ENCODE results near the gene TIMM13. TPM values are rescaled to one million over a fixed set of nuclear protein-coding genes. Genes with fewer than 3 reads are reported as not detected.
"Not testable (repeated sequence)": the region's sequence is repeated elsewhere in the genome, so short reads cannot be mapped to it uniquely, and the experiment has no call there.

The TIMM13 gene
- total RNA-seq, 1 experiment from 2014 or later: 129 TPM

DNA sequence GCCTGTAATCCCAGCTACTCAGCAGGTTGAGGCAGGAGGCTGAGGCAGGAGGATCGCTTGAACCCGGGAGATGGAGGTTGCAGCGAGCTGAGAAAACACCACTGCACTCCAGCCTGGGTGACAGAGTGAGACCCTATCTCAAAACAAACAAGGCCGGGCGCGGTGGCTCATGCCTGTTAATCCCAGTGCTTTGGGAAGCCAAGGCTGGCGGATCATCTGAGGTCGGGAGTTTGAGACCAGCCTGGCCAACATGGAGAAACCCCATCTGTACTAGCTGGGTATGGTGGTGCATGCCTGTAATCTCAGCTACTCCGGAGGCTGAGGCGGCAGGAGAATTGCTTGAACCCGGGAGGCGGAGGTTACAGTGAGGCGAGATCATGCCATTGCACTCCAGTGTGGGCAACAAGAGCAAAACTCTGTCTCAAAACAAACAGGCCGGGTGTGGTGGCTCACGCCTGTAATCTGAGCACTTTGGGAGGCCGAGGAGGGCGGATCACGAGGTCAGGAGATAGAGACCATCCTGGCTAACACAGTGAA lies 32.0 kb downstream of the TIMM13 start:
- DNase-seq; POLR2A ChIA-PET (ENCODE audit: unreplicated experiment); H3K4me3 ChIP-seq (ENCODE audit: low read length); H3K9ac ChIP-seq (ENCODE audit: low read length); H3K4me2 ChIP-seq (ENCODE audit: low read length); BruUV-seq (replicated peaks); H2AFZ ChIP-seq (ENCODE audit: low read length); H3K27ac ChIP-seq (ENCODE audit: low read length); H3F3A ChIP-seq (ENCODE audit: low read length, unreplicated experiment); intact Hi-C loops (cut with micrococcal nuclease); H3K9me3 ChIP-seq (ENCODE audit: low read length); H3K9me2 ChIP-seq (replicated peaks; ENCODE audit: low read length); H3K79me2 ChIP-seq (ENCODE audit: low read length); H4K20me1 ChIP-seq (ENCODE audit: low read length); H3K27me3 ChIP-seq (ENCODE audit: low read length); H3K36me3 ChIP-seq (ENCODE audit: low read depth, low read length); H3K4me1 ChIP-seq (ENCODE audit: insufficient read depth, low read length): not testable (repeated sequence)
- CTCF ChIA-PET: interaction anchor here (0.6 kb wide), 1 partner anchor 354 kb away, joined by 3 read pairs; no protein-coding TSS in a partner anchor
- peak; percentile 38 for ATAC-seq

DNA sequence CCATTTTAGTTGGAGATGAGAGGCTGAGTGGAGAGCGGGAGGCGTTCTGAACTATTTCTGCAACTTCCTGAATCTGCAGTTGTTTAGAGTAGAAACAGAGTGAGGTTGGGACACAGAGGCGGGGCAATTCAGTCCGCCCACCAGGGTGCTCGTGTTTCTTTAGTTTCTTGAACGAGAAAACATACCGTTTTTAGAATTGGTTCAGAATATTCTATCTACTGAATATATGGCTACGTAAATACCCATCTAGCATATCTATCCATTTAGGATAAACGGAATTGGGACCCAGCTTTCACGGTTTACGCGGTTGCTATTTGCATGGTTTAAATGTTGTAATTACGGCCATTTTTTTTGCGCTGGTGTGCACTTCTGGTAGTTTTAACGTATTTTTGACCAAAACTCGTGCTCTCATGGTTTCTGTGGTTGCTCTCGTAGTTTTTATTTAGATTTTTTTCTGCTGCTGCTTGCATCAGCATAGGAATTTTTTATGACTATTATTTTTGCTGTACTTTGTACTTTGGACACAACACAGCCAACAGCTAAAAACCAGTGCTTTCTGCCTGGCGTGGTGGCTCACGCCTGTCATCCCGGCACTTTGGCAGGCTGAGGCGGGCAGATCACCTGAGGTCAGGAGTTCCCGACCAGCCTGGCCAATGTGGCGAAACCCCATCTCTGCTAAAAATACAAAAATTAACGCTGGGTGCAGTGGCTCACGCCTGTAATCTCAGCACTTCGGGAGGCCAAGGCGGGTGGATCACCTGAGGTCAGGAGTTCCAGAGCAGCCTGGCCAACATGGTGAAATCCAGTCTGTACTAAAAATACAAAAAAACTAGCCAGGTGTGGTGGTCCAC lies 32.7 kb downstream of the TIMM13 start:
- H3K4me3 ChIP-seq (ENCODE audit: low read length): no peak overlapping the region
- BruUV-seq (replicated peaks): no TSS peak
- H3K9ac ChIP-seq (ENCODE audit: low read length): no peak overlapping the region
- ATAC-seq (no peak), DNase-seq (no peak)
- CTCF ChIA-PET: no interaction called here
- TF ChIP-seq EZH2phosphoT487 (IDR thresholded peaks at IDR 0.05; ENCODE audit: borderline replicate concordance, low read length): no peak
- TF ChIP-seq, protein P1, sequence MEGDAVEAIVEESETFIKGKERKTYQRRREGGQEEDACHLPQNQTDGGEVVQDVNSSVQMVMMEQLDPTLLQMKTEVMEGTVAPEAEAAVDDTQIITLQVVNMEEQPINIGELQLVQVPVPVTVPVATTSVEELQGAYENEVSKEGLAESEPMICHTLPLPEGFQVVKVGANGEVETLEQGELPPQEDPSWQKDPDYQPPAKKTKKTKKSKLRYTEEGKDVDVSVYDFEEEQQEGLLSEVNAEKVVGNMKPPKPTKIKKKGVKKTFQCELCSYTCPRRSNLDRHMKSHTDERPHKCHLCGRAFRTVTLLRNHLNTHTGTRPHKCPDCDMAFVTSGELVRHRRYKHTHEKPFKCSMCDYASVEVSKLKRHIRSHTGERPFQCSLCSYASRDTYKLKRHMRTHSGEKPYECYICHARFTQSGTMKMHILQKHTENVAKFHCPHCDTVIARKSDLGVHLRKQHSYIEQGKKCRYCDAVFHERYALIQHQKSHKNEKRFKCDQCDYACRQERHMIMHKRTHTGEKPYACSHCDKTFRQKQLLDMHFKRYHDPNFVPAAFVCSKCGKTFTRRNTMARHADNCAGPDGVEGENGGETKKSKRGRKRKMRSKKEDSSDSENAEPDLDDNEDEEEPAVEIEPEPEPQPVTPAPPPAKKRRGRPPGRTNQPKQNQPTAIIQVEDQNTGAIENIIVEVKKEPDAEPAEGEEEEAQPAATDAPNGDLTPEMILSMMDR (conservative IDR thresholded peaks at IDR 0.05; ENCODE audit: low read depth, low read length): no peak
- TF ChIP-seq EZH2 (IDR thresholded peaks at IDR 0.05; ENCODE audit: low read length, unreplicated experiment): no peak
- no peaks in the 10 kb centered on the region for H3K9me2 ChIP-seq (replicated peaks; ENCODE audit: low read length)
- H3K4me2 ChIP-seq (ENCODE audit: low read length): no peak overlapping the region
- no peaks in the 10 kb centered on the region for H3K9me3 ChIP-seq (ENCODE audit: low read length)
- no peak overlapping the region for H2AFZ ChIP-seq (ENCODE audit: low read length)
- H3K27me3 ChIP-seq (ENCODE audit: low read length): no peaks in the 10 kb centered on the region
- H3K36me3 ChIP-seq (ENCODE audit: low read depth, low read length): no peaks in the 10 kb centered on the region
- H3K79me2 ChIP-seq (ENCODE audit: low read length): no peaks in the 10 kb centered on the region
- intact Hi-C loops (cut with micrococcal nuclease): no loop called here
- H3F3A ChIP-seq (ENCODE audit: low read length, unreplicated experiment): no peaks in the 10 kb centered on the region
- POLR2A ChIA-PET (ENCODE audit: unreplicated experiment): no interaction called here
- H3K4me1 ChIP-seq (ENCODE audit: insufficient read depth, low read length): no peaks in the 10 kb centered on the region
- no peaks in the 10 kb centered on the region for H4K20me1 ChIP-seq (ENCODE audit: low read length)
- no peak overlapping the region for H3K27ac ChIP-seq (ENCODE audit: low read length)

DNA sequence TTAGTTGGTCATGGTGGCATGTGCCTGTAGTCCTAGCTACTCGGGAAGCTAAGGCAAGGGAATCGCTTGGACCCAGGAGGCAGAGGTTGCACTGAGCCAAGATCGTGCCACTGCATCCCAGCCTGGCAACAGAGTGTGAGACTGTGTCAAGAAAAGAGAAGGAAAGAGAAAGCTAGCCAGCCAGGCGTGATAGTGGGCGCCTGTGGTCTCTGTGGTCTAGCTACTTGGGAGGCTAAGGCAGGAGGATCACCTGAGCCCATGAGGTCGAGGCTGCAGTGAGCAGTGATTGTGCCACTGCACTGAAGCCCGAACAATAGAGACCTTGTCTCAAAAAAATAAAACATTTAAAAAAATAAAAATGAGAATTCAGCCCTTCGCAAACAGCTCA lies 33.3 kb downstream of the TIMM13 start:
- H3K9me3 ChIP-seq (ENCODE audit: low read length): no peaks in the 10 kb centered on the region
- intact Hi-C loops (cut with micrococcal nuclease): no loop called here
- no peak for ATAC-seq
- no peaks in the 10 kb centered on the region for H3K9me2 ChIP-seq (replicated peaks; ENCODE audit: low read length)
- H3K4me3 ChIP-seq (ENCODE audit: low read length): no peak overlapping the region
- no TSS peak for BruUV-seq (replicated peaks)
- H3F3A ChIP-seq (ENCODE audit: low read length, unreplicated experiment): no peaks in the 10 kb centered on the region
- TF ChIP-seq EZH2 (IDR thresholded peaks at IDR 0.05; ENCODE audit: low read length, unreplicated experiment): no peak
- no peak for TF ChIP-seq EZH2phosphoT487 (IDR thresholded peaks at IDR 0.05; ENCODE audit: borderline replicate concordance, low read length)
- TF ChIP-seq, protein P1 (conservative IDR thresholded peaks at IDR 0.05; ENCODE audit: low read depth, low read length): no peak
- no peaks in the 10 kb centered on the region for H3K36me3 ChIP-seq (ENCODE audit: low read depth, low read length)
- ChIA-PET POLR2A (ENCODE audit: unreplicated experiment) (no interaction called here), CTCF (interaction anchor here (0.6 kb wide), 1 partner anchor 10 kb away, joined by 4 read pairs; no protein-coding TSS in a partner anchor)
- no peaks in the 10 kb centered on the region for H3K4me1 ChIP-seq (ENCODE audit: insufficient read depth, low read length)
- H4K20me1 ChIP-seq (ENCODE audit: low read length): no peaks in the 10 kb centered on the region
- H3K9ac ChIP-seq (ENCODE audit: low read length): no peak overlapping the region
- H2AFZ ChIP-seq (ENCODE audit: low read length): no peak overlapping the region
- no peaks in the 10 kb centered on the region for H3K27me3 ChIP-seq (ENCODE audit: low read length)
- H3K27ac ChIP-seq (ENCODE audit: low read length): no peak overlapping the region
- no peaks in the 10 kb centered on the region for H3K79me2 ChIP-seq (ENCODE audit: low read length)
- no peak overlapping the region for H3K4me2 ChIP-seq (ENCODE audit: low read length)
- no peak for DNase-seq

DNA sequence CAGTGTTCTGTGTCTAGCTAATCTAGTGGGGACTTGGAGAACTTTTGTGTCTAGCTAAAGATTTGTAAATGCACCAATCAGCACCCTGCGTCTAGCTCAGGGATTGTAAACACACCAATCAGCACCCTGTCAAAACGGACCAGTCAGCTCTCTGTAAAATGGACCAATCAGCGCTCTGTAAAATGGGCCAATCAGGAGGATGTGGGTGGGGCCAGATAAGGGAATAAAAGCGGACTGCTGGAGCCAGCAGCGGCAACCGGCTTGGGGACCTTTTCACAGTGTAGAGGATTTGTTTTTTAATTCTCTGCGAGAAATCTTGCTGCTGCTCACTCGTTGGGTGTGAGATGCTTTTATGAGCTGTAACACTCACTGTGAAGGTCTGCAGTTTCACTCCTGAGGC lies 34.5 kb downstream of the TIMM13 start:
- POLR2A ChIA-PET (ENCODE audit: unreplicated experiment); CTCF ChIA-PET; intact Hi-C loops (cut with micrococcal nuclease): not testable (repeated sequence)

More for the DNA sequence above, 34.5 kb downstream of the TIMM13 start:
- not testable (repeated sequence) for ATAC-seq; H3K4me2 ChIP-seq (ENCODE audit: low read length); H3K4me3 ChIP-seq (ENCODE audit: low read length); H3K9me2 ChIP-seq (replicated peaks; ENCODE audit: low read length); H3K4me1 ChIP-seq (ENCODE audit: insufficient read depth, low read length); H4K20me1 ChIP-seq (ENCODE audit: low read length); H3F3A ChIP-seq (ENCODE audit: low read length, unreplicated experiment); H2AFZ ChIP-seq (ENCODE audit: low read length); BruUV-seq (replicated peaks); H3K79me2 ChIP-seq (ENCODE audit: low read length); H3K27ac ChIP-seq (ENCODE audit: low read length); H3K9ac ChIP-seq (ENCODE audit: low read length); H3K9me3 ChIP-seq (ENCODE audit: low read length); H3K27me3 ChIP-seq (ENCODE audit: low read length); H3K36me3 ChIP-seq (ENCODE audit: low read depth, low read length)
- DNase-seq: peak; percentile 12

All from PC-3 (cell line).